Karpas-422 (cell line): ENCODE results near the gene FAM83E. TPM values are rescaled to one million over a fixed set of nuclear protein-coding genes. Genes with fewer than 3 reads are reported as not detected.
"Not testable (repeated sequence)": the region's sequence is repeated elsewhere in the genome, so short reads cannot be mapped to it uniquely, and the experiment has no call there.

Experiments used
- DNase-seq: peaks from one replicate; pipeline ENCODE4 v3.0.0-alpha.2; 2015
- H2AFZ ChIP-seq: fragments of 200-600 bp; sonication (generic); 2 replicates; pipeline ENCODE4 v1.6.1; 2014; ENCODE audit warnings: antibody characterized with exemption, low read length, mixed read lengths
- H3K27ac ChIP-seq: fragments of 200-600 bp; sonication (generic); 2 replicates; pipeline ENCODE4 v1.5.1; 2014; ENCODE audit warnings: mild to moderate bottlenecking, low read length, moderate library complexity
- H3K27me3 ChIP-seq: fragments of 200-600 bp; sonication (generic); 2 replicates; pipeline ENCODE4 v1.6.1; 2014; ENCODE audit warnings: low read length, mixed read lengths
- H3K36me3 ChIP-seq: fragments of 200-600 bp; sonication (generic); 2 replicates; pipeline ENCODE4 v1.6.1; 2014; ENCODE audit warnings: low read length, mixed read lengths; ENCODE audit not compliant: insufficient read depth
- H3K4me1 ChIP-seq: fragments of 200-600 bp; sonication (generic); 2 replicates; pipeline ENCODE4 v1.6.1; 2014; ENCODE audit warnings: mild to moderate bottlenecking, low read length, mixed read lengths
- H3K4me2 ChIP-seq: fragments of 200-600 bp; sonication (generic); 2 replicates; pipeline ENCODE4 v1.6.1; 2014; ENCODE audit warnings: low read length, low read depth, mild to moderate bottlenecking; ENCODE audit not compliant: poor library complexity, severe bottlenecking
- H3K4me3 ChIP-seq: fragments of 200-600 bp; sonication (generic); 2 replicates; pipeline ENCODE4 v1.5.1; 2014; ENCODE audit warnings: mild to moderate bottlenecking, antibody characterized with exemption, low read length, mixed read lengths
- H3K79me2 ChIP-seq: fragments of 200-600 bp; sonication (generic); 2 replicates; pipeline ENCODE4 v1.6.1; 2014; ENCODE audit warnings: mild to moderate bottlenecking, low read length, mixed read lengths
- H3K9ac ChIP-seq: fragments of 200-600 bp; sonication (generic); 2 replicates; pipeline ENCODE4 v1.6.0; 2014; ENCODE audit warnings: low read length
- H3K9me2 ChIP-seq: fragments of 200-600 bp; sonication (generic), shearing (Covaris generic); replicated peaks from 2 replicates; pipeline ENCODE4 v1.6.0; 2014; ENCODE audit warnings: mild to moderate bottlenecking, low read length, moderate library complexity; ENCODE audit not compliant: insufficient read depth
- H3K9me3 ChIP-seq: fragments of 300-700, 200-600 bp; sonication (generic); 2 replicates; pipeline ENCODE4 v1.6.1; 2014; ENCODE audit warnings: low read length, mixed read lengths
- H4K20me1 ChIP-seq: fragments of 200-600 bp; sonication (generic); 2 replicates; pipeline ENCODE4 v1.6.1; 2014; ENCODE audit warnings: mild to moderate bottlenecking, antibody characterized with exemption, low read length, low read depth; ENCODE audit not compliant: insufficient read depth
- total RNA-seq: library from RNA; depleted of rRNA; stranded (reverse); fragments of >200 nt; shearing (Covaris generic); gene quantifications from 2 replicates; pipeline ENCODE4 v1.2.3, GENCODE V29; 2014; ENCODE audit warnings: low replicate concordance

FAM83E gene
- total RNA-seq, 1 experiment from 2014 or later, result 1.2 TPM

GRCh38 chr19:48577908-48578307, 37.0 kb downstream of the FAM83E start:
- not testable (repeated sequence) for H3K9me2 ChIP-seq, H3K27ac ChIP-seq, H3K4me1 ChIP-seq, H3K9ac ChIP-seq, H2AFZ ChIP-seq, H3K4me2 ChIP-seq, H3K36me3 ChIP-seq, DNase-seq, H3K27me3 ChIP-seq, H3K9me3 ChIP-seq, H3K4me3 ChIP-seq, H4K20me1 ChIP-seq, H3K79me2 ChIP-seq

DNA sequence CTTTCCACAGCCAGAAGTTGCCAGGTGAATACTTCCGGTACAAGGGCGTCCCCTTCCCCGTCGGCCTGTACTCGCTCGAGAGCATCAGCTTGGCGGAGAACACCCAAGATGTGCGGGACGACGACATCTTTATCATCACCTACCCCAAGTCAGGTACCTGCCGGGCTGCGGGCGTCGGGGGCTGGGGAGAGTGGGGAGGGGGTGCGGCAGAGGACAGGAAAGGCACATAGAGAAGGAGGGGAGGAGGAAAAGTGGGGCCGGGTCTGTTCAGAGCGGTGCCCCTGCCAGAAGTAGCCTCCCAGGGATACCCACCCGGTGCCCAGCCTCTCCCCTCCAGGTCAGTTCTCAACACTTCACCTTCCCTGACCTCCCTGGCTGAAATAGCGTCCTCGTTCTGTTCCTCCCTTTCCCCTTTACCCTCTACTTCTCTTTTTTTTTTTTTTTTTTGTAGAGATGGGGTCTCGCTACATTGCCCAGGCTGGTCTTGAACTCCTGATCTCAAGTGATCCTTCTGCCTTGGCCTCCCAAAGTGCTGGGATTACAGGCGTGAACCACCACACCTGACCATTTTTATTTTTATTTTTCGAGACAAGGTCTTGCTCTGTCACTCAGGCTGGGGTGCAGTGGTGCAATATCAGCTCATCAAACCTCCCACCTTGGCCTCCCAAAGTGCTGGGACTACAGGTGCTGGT, 38.8 kb downstream of the FAM83E start:
- Histone ChIP-seq H3K9me3 (no peaks in the 10 kb centered on the region), H2AFZ (no peak overlapping the region), H3K9me2 (no peaks in the 10 kb centered on the region), H3K4me1 (0 out of 2 replicates have a peak, but pooled peaks cover 3% of the 10 kb centered on the region), H3K4me2 (no peak overlapping the region), H3K27ac (no peak overlapping the region), H3K9ac (no peak overlapping the region), H3K79me2 (no peaks in the 10 kb centered on the region), H3K27me3 (no peaks in the 10 kb centered on the region), H4K20me1 (no peaks in the 10 kb centered on the region), H3K36me3 (no peaks in the 10 kb centered on the region), H3K4me3 (no peak overlapping the region)
- DNase-seq, result no peak

- Histone ChIP-seq H3K4me3 (no peak overlapping the region), H3K9ac (no peak overlapping the region), H2AFZ (no peak overlapping the region), H3K9me3 (no peaks in the 10 kb centered on the region), H3K27ac (no peak overlapping the region), H3K36me3 (no peaks in the 10 kb centered on the region), H3K4me1 (0 out of 2 replicates have a peak, but pooled peaks cover 3% of the 10 kb centered on the region), H3K9me2 (no peaks in the 10 kb centered on the region), H3K4me2 (no peak overlapping the region), H3K27me3 (no peaks in the 10 kb centered on the region), H3K79me2 (no peaks in the 10 kb centered on the region), H4K20me1 (no peaks in the 10 kb centered on the region)
- no peak for DNase-seq
Observed at GRCh38 chr19:48573163-48573505, 41.7 kb downstream of the FAM83E start.

DNA sequence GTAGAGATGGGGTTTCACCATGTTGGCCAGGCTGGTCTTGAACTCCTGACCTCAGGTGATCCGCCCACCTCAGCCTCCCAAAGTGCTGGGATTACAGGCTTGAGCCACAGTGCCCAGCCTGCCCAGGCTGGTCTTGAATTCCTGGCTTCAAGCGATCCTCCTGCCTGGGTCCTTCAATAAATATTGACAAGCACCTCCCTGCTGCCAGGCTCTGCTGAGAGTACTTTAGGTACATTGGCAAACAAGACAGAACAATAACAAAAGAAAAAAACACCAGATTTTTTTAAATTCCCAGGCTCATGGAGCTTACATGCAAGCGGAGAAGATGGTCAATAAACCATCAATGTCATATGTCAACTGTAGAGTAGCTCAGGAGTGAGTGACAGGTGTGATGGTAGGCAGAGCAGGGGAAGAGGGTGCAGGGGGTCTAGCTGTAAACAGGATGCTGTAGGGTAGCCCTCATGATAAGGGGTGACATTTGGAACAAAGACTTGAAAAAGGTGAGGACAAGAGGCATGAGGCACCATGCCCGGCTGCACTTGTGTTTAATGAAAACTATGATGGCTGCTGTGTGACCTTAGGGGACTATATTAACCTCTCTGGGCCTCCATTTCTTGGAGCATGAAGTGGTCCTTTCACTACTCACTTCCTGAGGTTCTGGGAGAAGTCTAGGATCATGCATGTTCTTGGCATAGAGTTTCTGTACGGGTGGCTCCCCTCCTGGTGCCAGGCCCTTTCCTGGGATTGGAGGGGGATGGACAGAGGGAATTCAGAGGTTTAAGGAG, 43.3 kb downstream of the FAM83E start:
- Histone ChIP-seq H3K79me2 (no peaks in the 10 kb centered on the region), H3K9me3 (no peaks in the 10 kb centered on the region), H4K20me1 (no peaks in the 10 kb centered on the region), H3K36me3 (no peaks in the 10 kb centered on the region), H3K4me3 (no peak overlapping the region), H2AFZ (no peak overlapping the region), H3K9ac (no peak overlapping the region), H3K27ac (no peak overlapping the region), H3K9me2 (no peaks in the 10 kb centered on the region), H3K27me3 (no peaks in the 10 kb centered on the region), H3K4me2 (no peak overlapping the region), H3K4me1 (0 out of 2 replicates have a peak, but pooled peaks cover 3% of the 10 kb centered on the region)
- no peak for DNase-seq

GRCh38 chr19:48569814-48570213, 45.1 kb downstream of the FAM83E start:
- Histone ChIP-seq H2AFZ (no peak overlapping the region), H3K27ac (no peak overlapping the region), H3K4me1 (0 out of 2 replicates have a peak, but pooled peaks cover 3% of the 10 kb centered on the region), H3K4me3 (no peak overlapping the region), H3K9ac (no peak overlapping the region), H3K4me2 (no peak overlapping the region), H3K36me3 (no peaks in the 10 kb centered on the region), H3K27me3 (no peaks in the 10 kb centered on the region), H3K9me2 (no peaks in the 10 kb centered on the region), H4K20me1 (no peaks in the 10 kb centered on the region), H3K79me2 (no peaks in the 10 kb centered on the region), H3K9me3 (no peaks in the 10 kb centered on the region)
- no peak for DNase-seq

- Histone ChIP-seq H3K27ac (no peak overlapping the region), H3K9me3 (no peaks in the 10 kb centered on the region), H3K4me2 (no peak overlapping the region), H4K20me1 (no peaks in the 10 kb centered on the region), H3K79me2 (no peaks in the 10 kb centered on the region), H3K9me2 (no peaks in the 10 kb centered on the region), H3K36me3 (no peaks in the 10 kb centered on the region), H3K4me1 (no peaks in the 10 kb centered on the region), H3K27me3 (no peaks in the 10 kb centered on the region), H2AFZ (no peak overlapping the region), H3K9ac (no peak overlapping the region), H3K4me3 (no peak overlapping the region)
- DNase-seq, result no peak
Observed at GRCh38 chr19:48568345-48568886, 46.5 kb downstream of the FAM83E start.

DNA sequence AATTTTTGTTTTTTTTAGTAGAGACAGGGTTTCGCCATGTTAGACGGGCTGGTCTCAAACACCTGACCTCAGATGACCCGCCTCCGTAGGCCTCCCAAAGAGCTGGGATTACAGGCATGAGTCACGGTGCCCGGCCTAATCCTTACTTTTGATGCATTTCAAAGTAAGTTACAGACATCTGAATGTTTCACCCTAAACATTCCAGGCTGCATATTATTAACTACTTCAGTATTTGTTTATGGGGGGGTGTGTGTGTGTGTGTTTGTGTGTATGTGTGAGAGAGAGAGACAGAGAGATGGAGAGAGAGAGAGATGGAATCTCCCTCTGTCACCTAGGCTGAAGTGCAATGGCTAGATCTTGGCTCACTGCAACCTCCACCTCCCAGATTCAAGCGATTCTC, 49.8 kb downstream of the FAM83E start:
- Histone ChIP-seq H2AFZ (no peak overlapping the region), H3K27ac (no peak overlapping the region), H3K9me2 (no peaks in the 10 kb centered on the region), H3K4me1 (no peaks in the 10 kb centered on the region), H3K27me3 (no peaks in the 10 kb centered on the region), H3K36me3 (no peaks in the 10 kb centered on the region), H4K20me1 (no peaks in the 10 kb centered on the region), H3K9ac (no peak overlapping the region), H3K4me3 (no peak overlapping the region), H3K4me2 (no peak overlapping the region), H3K79me2 (no peaks in the 10 kb centered on the region), H3K9me3 (no peaks in the 10 kb centered on the region)
- DNase-seq, result no peak
